ENCODE data around the gene KCTD1.

KCTD1 gene

GRCh38 chr18:26491194-26491816, 57.0 kb downstream of the KCTD1 start:
- H3F3A ChIP-seq (ENCODE audit: low read depth): no peaks in the 10 kb centered on the region
- H3K9ac ChIP-seq (ENCODE audit: low read depth, low read length, poor library complexity, severe bottlenecking): no peak overlapping the region
- no peaks in the 10 kb centered on the region for H3K9me3 ChIP-seq (ENCODE audit: insufficient read depth, low read depth, low read length)
- H3K4me1 ChIP-seq (ENCODE audit: insufficient read depth, low read length, poor library complexity, severe bottlenecking): no peaks in the 10 kb centered on the region
- H3K9me2 ChIP-seq (replicated peaks; ENCODE audit: low read depth, low read length): no peaks in the 10 kb centered on the region
- no peaks in the 10 kb centered on the region for H3K79me2 ChIP-seq (ENCODE audit: insufficient read depth, low read length)
- no peak for TF ChIP-seq EZH2phosphoT487 (IDR thresholded peaks at IDR 0.05; ENCODE audit: borderline replicate concordance)
- no peaks in the 10 kb centered on the region for H3K27me3 ChIP-seq (ENCODE audit: insufficient read depth, low read length, poor library complexity, severe bottlenecking)
- no peak overlapping the region for H3K4me2 ChIP-seq (ENCODE audit: low read depth, low read length, poor library complexity, severe bottlenecking)
- no peak overlapping the region for H3K4me3 ChIP-seq (ENCODE audit: low read length, poor library complexity, severe bottlenecking)
- H2AFZ ChIP-seq (ENCODE audit: low read length): no peak overlapping the region
- H3K36me3 ChIP-seq (ENCODE audit: insufficient read depth, low read length): no peaks in the 10 kb centered on the region
- no peaks in the 10 kb centered on the region for H4K20me1 ChIP-seq (ENCODE audit: insufficient read depth, low read length, poor library complexity, severe bottlenecking)

- TF ChIP-seq, protein P1, sequence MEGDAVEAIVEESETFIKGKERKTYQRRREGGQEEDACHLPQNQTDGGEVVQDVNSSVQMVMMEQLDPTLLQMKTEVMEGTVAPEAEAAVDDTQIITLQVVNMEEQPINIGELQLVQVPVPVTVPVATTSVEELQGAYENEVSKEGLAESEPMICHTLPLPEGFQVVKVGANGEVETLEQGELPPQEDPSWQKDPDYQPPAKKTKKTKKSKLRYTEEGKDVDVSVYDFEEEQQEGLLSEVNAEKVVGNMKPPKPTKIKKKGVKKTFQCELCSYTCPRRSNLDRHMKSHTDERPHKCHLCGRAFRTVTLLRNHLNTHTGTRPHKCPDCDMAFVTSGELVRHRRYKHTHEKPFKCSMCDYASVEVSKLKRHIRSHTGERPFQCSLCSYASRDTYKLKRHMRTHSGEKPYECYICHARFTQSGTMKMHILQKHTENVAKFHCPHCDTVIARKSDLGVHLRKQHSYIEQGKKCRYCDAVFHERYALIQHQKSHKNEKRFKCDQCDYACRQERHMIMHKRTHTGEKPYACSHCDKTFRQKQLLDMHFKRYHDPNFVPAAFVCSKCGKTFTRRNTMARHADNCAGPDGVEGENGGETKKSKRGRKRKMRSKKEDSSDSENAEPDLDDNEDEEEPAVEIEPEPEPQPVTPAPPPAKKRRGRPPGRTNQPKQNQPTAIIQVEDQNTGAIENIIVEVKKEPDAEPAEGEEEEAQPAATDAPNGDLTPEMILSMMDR (conservative IDR thresholded peaks at IDR 0.05; ENCODE audit: low read length): no peak
- TF ChIP-seq EZH2phosphoT487 (IDR thresholded peaks at IDR 0.05; ENCODE audit: borderline replicate concordance): no peak
- H3K4me3 ChIP-seq (ENCODE audit: low read length, poor library complexity, severe bottlenecking): no peak overlapping the region
- no peaks in the 10 kb centered on the region for H4K20me1 ChIP-seq (ENCODE audit: insufficient read depth, low read length, poor library complexity, severe bottlenecking)
- no peaks in the 10 kb centered on the region for H3K36me3 ChIP-seq (ENCODE audit: insufficient read depth, low read length)
- no peaks in the 10 kb centered on the region for H3K9me2 ChIP-seq (replicated peaks; ENCODE audit: low read depth, low read length)
- H3K27me3 ChIP-seq (ENCODE audit: insufficient read depth, low read length, poor library complexity, severe bottlenecking): no peaks in the 10 kb centered on the region
- H3K9ac ChIP-seq (ENCODE audit: low read depth, low read length, poor library complexity, severe bottlenecking): no peak overlapping the region
- H3F3A ChIP-seq (ENCODE audit: low read depth): no peaks in the 10 kb centered on the region
- no peak overlapping the region for H3K4me2 ChIP-seq (ENCODE audit: low read depth, low read length, poor library complexity, severe bottlenecking)
- no peaks in the 10 kb centered on the region for H3K9me3 ChIP-seq (ENCODE audit: insufficient read depth, low read depth, low read length)
- H3K79me2 ChIP-seq (ENCODE audit: insufficient read depth, low read length): no peaks in the 10 kb centered on the region
- no peaks in the 10 kb centered on the region for H3K4me1 ChIP-seq (ENCODE audit: insufficient read depth, low read length, poor library complexity, severe bottlenecking)
- H2AFZ ChIP-seq (ENCODE audit: low read length): no peak overlapping the region
Measured at GRCh38 chr18:26489881-26490280, 58.5 kb downstream of the KCTD1 start.

DNA sequence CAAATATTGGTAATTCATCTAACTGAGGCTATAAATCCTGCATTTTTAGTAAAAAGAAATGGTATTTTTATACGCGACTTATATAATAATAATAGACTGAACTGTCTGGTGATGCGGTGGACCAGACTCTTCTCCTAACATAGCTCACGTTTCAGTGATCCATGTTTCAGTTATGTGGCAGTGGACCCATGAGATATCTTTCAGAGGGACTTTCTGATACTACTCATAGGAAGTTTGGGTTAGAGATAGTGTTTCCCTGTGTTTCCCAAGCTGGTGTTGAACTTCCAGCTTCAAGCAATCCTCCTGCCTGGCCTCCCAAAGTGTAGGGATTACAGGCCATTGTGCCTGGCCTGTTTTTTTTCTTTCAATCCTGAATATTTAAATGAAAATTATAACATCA, 59.2 kb downstream of the KCTD1 start:
- Histone ChIP-seq H3K4me1 (ENCODE audit: insufficient read depth, low read length, poor library complexity, severe bottlenecking) (no peaks in the 10 kb centered on the region), H3K36me3 (ENCODE audit: insufficient read depth, low read length) (no peaks in the 10 kb centered on the region), H4K20me1 (ENCODE audit: insufficient read depth, low read length, poor library complexity, severe bottlenecking) (no peaks in the 10 kb centered on the region), H3F3A (ENCODE audit: low read depth) (no peaks in the 10 kb centered on the region), H3K27me3 (ENCODE audit: insufficient read depth, low read length, poor library complexity, severe bottlenecking) (no peaks in the 10 kb centered on the region), H2AFZ (ENCODE audit: low read length) (no peak overlapping the region), H3K79me2 (ENCODE audit: insufficient read depth, low read length) (no peaks in the 10 kb centered on the region), H3K9ac (ENCODE audit: low read depth, low read length, poor library complexity, severe bottlenecking) (no peak overlapping the region), H3K4me3 (ENCODE audit: low read length, poor library complexity, severe bottlenecking) (no peak overlapping the region), H3K9me3 (ENCODE audit: insufficient read depth, low read depth, low read length) (no peaks in the 10 kb centered on the region), H3K4me2 (ENCODE audit: low read depth, low read length, poor library complexity, severe bottlenecking) (no peak overlapping the region), H3K9me2 (replicated peaks; ENCODE audit: low read depth, low read length) (no peaks in the 10 kb centered on the region)
- no peak for TF ChIP-seq EZH2phosphoT487 (IDR thresholded peaks at IDR 0.05; ENCODE audit: borderline replicate concordance)
- TF ChIP-seq, protein P1 (conservative IDR thresholded peaks at IDR 0.05; ENCODE audit: low read length): no peak

DNA sequence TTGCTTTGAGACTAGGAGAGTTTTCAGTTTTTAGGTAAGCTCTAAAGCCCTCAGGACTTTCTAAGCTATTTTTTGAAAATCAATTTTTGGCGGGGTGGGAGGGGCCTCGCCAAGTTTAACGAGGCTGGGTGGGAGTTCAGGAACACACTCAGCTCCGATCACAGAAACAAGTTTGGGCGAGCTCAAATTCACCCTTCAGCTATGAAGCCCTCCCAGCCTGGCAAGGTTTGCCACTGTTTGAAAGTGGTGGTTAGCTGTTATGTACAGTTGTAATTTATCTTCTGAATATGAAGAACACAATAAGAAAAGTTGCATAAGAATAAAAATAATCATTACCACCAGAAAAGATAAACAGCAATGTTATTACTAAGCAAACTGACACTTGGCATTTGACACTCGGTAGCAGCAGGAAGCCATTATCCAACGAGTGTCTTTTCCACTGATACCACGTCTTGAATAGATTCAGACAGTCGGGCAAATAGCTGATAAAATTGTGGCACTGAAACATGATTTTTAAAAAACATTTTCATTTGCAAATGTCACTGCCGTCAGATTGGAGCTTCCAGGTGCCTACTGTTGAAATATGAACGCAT, 59.8 kb downstream of the KCTD1 start:
- Histone ChIP-seq H2AFZ (ENCODE audit: low read length) (no peak overlapping the region), H3K4me3 (ENCODE audit: low read length, poor library complexity, severe bottlenecking) (no peak overlapping the region), H3K79me2 (ENCODE audit: insufficient read depth, low read length) (no peaks in the 10 kb centered on the region), H4K20me1 (ENCODE audit: insufficient read depth, low read length, poor library complexity, severe bottlenecking) (no peaks in the 10 kb centered on the region), H3K27me3 (ENCODE audit: insufficient read depth, low read length, poor library complexity, severe bottlenecking) (no peaks in the 10 kb centered on the region), H3K9ac (ENCODE audit: low read depth, low read length, poor library complexity, severe bottlenecking) (no peak overlapping the region), H3F3A (ENCODE audit: low read depth) (no peaks in the 10 kb centered on the region), H3K4me2 (ENCODE audit: low read depth, low read length, poor library complexity, severe bottlenecking) (no peak overlapping the region), H3K9me2 (replicated peaks; ENCODE audit: low read depth, low read length) (no peaks in the 10 kb centered on the region), H3K36me3 (ENCODE audit: insufficient read depth, low read length) (no peaks in the 10 kb centered on the region), H3K4me1 (ENCODE audit: insufficient read depth, low read length, poor library complexity, severe bottlenecking) (no peaks in the 10 kb centered on the region), H3K9me3 (ENCODE audit: insufficient read depth, low read depth, low read length) (no peaks in the 10 kb centered on the region)
- TF ChIP-seq EZH2phosphoT487 (IDR thresholded peaks at IDR 0.05; ENCODE audit: borderline replicate concordance): no peak
- TF ChIP-seq, protein P1 (conservative IDR thresholded peaks at IDR 0.05; ENCODE audit: low read length): no peak
